Subcutaneous preadipocyte (primary cell): ENCODE results near the gene ZCWPW2. TPM values are rescaled to one million over a fixed set of nuclear protein-coding genes. Genes with fewer than 3 reads are reported as not detected.

Experiments
- total RNA-seq: library from RNA; depleted of rRNA; stranded (reverse); fragments of >200 nt; gene quantifications from 2 replicates; pipeline ENCODE4 v1.2.3, GENCODE V29; 2012

Gene ZCWPW2
- total RNA-seq: 0.39 TPM in 1 of 2 replicates, not detected in the other

GRCh38 chr3:28348629-28349468, at the start of gene ZCWPW2, which contains the start of gene AZI2:
Gene ZCWPW2, plus strand, starts transcription at chr3:28348721. Its CDS starts 64,348 bp downstream, at chr3:28413069.
Gene AZI2, minus strand, starts transcription at chr3:28348824. Its CDS starts 8,207 bp downstream, at chr3:28340617.

Other genes starting within 250 kb of the ZCWPW2 start
- gene CMC1, start 107.1 kb upstream of the ZCWPW2 start, total RNA-seq: 4.0 and 6.1 TPM in 2 replicates
- 75.1 and 76.4 TPM in 2 replicates for gene AZI2, start 103 bp downstream of the ZCWPW2 start, total RNA-seq